SH-SY5Y (cell line): ENCODE data around the gene TRIM29.

ENCODE experiments used
- GATA2 ChIP-seq: IDR thresholded peaks from 2 replicates; pipeline ENCODE4 v1.6.1; 2011; ENCODE audit warnings: mild to moderate bottlenecking, low read depth, low read length
- GATA3 ChIP-seq: IDR thresholded peaks from 2 replicates; pipeline ENCODE4 v1.6.1; 2011; ENCODE audit warnings: low read depth, mild to moderate bottlenecking, low read length, moderate library complexity

Gene TRIM29

DNA sequence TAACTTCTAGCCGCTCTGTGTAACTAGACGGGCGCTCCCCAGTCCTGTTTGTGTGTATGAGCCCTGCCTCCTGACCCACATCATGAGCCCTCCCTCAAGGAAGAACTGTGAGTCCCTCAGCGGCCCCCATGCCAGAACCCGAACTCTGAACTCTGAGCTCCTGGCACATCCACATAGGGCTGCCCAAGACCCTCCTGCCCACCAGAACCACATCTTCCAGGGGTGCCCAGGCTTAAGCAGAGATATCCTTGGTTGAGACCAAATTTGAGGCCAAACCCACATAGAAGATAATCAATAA lies 3.0 kb downstream of the TRIM29 start:
- TF ChIP-seq GATA2 (no peak), GATA3 (no peak)

DNA sequence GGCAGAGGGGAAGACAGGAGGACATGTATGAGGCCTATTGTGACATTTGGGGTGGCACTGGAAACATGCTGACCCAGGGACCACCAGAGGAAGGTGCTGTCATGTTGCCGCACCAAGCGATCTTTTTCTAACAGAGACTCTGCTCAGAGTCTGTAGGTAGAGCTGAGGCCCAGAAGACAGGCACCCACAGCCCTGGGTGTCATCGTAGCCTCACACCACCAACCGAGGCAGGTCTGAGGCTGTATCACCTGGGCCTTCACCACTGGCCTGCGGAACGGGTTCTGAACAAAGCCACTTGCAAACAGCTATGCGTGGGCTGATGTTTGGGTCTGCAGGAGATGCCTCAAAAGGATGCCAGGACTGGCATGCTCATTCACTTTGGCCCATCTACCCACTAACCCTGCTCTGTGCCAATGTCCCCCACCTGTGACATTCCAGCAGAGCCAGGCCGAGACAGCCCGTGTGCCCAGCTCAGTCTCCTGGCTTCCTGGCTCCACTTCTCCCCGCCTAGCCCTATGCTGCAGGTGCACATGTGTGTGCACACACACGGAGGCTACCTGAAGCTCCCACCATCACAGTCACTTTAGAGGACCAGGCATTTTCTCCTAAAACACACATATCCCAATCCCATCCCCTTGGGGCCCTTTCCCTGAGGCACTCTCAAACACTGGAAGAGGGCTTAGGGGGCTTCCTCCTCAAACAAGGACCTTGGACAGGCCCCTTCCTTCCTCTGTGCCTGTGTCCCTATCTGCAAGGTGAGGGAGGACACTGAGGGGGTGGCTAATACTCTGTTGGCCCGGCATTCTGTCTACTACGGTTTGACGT lies 3.6 kb downstream of the TRIM29 start:
- no peak for TF ChIP-seq GATA2
- no peak for TF ChIP-seq GATA3

DNA sequence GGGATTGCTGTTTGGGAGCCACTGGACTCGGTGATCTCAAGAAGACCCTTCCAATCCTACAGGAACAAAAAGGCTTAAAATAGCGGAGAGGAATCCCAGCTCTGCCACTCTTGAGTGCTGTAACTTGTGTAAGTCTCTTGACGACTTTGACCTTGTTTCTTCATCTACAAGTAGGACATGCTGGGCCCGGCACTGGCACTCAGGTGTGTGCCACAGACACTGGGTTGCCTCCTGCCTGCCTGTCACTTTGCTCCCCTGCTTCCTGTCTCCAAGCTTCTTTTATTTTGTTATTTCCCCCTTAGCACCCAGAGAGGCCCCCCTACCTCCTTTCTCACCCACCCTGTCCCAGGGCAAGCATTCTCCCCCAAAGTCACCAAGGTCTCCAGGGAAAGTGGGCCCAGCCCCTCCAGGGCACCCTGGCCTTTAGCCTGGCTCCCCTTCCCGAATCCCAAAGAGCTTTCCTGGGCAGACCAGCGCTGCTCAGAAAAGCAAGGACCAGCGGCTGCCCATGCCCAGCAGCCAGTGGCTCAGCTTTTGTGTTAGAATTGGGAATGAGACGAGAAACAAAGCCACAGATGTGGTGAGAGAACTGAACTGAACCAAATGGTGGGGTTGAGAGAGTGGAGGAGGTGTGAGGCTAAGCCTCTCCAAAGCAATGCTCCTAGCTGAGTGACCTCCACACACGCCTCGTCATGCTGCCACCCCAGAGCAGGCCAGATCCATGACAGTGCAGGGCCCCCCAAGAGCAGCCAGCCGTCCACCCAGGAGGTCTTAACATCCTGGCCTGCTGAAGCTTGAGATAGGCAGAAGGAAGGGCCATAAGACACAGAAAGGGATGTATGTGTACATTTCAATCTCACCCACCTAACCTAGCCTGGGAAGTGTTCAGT lies 4.5 kb downstream of the TRIM29 start:
- TF ChIP-seq GATA2 (no peak), GATA3 (no peak)

DNA sequence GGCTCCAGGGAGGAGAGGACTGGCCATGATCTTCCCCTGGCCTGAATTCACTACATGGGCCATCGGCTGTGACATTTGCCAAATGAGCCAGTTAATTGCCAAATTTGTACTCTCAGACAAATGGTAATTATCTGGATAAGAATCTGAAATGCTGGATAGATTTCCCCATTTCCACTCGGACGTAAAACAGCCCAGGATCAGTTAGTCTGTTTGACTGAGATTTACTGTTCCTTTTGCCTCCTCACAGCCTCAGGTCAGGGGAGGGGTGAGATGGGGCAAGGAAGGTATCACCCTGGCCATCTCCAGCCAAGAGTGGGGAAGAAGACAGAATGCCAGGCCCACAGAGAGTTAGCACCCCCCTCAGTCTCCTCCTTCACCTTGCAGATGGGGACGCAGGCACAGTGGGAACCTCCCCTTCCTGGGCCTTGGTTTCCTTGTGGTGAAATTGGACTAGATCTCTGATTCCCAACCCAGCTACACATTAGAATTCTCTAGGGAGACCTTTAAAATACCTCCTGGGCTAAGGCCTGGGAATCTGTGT lies 5.2 kb downstream of the TRIM29 start:
- TF ChIP-seq GATA3 (no peak; the same call in 1 of the 2 replicates), GATA2 (peak; percentile 90)

DNA sequence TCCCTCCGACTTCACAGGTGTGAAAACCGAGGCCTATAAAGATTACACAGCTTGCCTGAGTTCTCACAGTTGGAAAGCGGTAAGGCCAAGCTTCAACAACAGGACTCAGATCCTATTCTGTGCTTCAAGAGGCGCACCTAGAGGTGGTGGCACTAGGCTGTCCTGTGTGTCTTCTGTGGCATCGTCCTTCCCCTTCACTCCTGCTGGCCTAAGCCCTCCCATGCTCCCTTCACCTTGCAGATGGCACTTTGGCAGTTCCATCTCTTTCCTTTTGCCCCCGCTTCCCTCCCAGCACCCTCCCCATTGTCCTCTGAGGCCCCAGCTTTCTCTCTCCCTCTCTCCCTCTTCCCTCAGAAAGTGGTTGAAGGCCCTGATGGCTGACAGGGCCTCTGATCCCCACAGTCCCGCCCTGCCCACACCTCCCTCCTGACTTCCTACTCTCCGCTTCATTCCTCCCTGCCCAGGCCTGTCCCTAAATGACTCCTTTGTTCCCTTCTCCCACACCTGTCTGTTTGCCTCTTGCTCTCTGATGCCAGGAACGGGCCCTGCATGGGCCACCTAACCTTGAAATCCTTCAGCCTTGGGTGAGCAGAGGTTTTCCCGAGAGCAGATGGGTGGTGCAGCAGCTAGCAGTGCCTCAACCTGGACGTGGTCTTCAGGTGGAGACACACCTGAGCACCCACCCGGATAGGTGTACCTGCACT lies 5.8 kb downstream of the TRIM29 start:
- no peak for TF ChIP-seq GATA3
- TF ChIP-seq GATA2, result no peak

DNA sequence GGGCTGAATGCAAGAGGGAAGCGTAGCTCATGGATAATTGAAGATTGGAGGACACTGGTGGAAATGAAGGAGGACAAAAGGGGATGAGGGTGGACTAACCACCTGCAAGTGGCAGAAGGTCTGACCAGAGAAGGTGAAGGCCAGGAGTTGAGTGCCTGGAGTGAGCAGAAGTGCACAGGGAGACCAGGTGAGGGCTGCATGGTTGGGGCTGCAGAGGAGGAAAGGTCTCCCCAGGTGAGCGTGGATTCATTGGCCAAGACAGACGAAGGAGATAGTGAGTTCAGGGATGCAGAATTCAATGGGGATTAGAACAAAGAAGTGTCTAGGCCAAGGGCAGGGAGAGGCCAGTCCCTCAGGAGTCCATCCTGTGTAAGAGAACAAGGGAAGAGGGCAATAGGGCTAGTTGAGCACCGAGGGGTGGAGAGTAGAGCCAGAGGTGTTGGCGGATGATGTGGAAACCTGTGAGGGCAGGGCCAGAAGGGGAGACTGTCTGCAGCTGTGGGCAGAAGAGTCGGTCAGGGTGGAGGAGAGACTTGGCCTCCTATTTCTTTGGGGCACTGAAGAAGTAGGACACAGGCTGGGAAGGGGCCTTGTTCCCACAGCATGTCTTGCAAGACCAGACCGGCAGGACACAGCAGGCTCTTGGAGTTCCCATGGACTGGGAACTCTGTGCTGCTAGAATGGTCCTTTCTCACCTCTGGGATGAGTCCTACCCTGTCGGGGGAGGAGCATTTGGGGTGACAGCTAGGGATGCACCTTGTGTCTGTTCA lies 6.7 kb downstream of the TRIM29 start:
- no peak for TF ChIP-seq GATA2
- TF ChIP-seq GATA3, result no peak

DNA sequence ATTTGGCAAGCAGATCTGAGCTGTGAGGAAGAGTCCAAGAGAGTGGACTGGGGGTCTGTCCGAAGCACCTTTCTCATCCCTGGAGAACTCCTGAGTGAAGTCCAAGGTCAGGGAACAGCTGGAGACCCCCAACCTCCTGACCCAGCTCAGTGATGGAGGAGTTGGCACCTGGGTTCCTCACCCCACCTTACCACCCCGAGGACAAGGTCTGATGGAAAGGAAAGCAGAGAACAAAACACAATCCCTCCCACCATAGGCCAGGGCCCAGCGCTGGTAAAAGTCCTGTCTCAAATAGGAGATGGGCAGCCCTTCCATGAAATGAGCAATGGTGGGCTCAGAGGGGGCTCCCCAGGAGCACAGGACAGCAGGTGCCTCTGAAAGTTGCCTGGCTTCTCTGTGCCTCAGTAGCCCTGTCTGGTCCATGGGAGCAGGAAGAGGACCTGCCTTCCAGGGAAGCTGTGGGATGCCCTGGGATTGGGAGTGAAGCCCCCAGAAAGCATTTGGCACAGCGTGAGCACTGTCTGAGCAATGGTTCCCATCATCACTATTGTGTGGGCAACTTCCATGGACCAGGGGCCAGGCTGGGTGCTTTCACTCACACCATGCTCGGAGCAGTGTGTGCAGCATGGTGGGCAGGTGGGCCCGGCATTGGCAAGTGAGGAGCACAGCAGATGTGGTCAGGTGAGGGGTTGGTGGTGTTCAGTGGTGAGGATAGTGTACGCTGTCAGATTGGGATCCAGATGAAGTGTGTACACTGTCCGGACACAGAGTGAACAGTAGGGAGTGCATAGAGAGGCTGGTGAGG lies 7.5 kb downstream of the TRIM29 start:
- no peak for TF ChIP-seq GATA3

DNA sequence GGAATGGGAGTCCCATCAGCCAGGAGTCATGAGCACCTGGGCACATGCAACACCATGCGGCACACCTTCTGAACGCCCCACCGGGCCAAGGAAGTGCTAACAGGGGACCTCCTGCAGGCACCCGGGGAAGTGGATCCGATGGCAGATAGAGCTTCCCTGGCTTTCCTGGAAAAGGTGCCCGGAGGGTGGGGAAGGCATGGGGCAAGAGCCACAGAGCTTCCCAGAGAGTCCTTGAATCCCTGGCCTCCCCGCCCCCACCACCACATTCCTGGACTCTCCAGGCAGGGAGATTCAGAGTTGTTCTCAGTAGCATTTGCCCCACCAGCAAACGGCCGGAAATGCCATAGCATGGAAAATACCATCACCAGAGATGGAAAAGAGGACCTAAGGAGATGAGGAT lies 8.3 kb downstream of the TRIM29 start:
- TF ChIP-seq GATA2 (no peak), GATA3 (no peak)

DNA sequence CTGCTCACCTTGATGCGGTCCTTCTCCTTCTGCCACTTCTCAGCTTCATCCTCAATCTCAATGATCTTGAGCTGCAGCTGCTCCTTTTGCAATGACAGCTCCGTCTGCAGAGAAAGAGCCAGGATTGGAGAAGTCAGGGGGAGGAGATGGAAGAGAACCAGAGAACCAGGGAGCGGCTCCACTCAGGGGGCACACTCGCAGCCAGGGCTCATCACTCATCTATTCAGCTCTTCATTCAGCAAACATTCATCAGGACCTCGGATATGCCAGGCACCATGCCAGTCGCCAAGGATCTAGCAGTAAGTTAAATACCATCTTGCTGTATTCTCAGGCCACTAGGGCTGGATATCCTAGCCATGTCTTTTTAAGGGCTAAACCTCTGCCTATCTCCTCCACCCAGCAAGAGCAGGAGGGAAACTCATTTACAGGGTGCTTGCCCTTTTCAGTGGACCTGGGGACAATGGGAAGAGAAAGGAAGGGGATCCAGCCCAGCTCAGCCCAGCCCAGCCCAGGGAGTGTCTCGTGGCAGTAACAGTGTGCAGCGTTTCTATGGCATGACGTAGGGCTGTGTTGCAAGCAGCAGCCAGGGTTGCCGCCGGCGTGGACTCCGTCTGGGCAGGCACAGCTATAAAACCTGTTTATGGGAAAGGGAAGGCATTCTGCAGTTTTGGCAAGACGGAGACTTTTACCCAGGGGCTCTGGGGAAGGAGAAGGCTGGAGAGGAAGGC lies 9.4 kb downstream of the TRIM29 start:
- no peak for TF ChIP-seq GATA3
- TF ChIP-seq GATA2, result no peak

DNA sequence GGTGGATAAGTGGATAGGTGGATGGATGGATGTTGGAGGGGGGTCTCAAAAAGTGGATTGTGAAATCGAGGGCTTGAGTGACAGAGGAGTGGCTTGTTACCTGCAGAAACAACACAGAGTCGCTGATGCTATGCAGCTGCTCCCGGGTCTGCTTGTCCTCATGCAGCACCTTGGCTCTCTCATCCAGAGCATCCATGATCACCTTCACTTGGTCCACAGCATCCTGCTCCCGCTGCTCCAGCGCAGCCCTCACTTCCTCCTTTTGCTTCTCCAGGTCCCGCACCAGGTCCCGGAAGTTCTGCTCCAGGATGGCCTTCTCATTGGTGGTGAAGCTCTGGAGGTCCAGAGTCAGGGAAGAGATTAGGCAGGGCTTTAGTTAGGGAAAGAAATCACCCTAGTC lies 10.7 kb downstream of the TRIM29 start:
- no peak for TF ChIP-seq GATA3
- TF ChIP-seq GATA2, result no peak

DNA sequence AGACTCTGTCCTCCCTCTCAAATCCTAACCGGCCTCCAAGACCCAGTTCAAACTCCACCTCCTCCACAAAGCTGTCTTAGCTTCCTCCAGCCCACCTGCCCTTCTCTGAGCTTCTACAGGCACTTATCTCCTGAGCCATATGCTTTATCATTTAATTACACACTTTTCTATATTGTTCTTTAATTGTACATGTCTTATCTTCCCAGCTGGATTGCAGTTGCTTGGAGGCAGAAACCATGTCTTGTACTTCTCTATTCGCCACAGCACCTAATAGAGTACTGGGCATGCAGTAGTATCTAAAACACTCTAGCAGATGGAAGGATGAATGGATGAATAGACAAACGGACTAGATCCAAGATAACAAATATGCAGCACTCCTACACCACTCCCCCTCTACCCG lies 11.3 kb downstream of the TRIM29 start:
- no peak for TF ChIP-seq GATA3
- TF ChIP-seq GATA2, result no peak; the same call in 1 of the 2 replicates

DNA sequence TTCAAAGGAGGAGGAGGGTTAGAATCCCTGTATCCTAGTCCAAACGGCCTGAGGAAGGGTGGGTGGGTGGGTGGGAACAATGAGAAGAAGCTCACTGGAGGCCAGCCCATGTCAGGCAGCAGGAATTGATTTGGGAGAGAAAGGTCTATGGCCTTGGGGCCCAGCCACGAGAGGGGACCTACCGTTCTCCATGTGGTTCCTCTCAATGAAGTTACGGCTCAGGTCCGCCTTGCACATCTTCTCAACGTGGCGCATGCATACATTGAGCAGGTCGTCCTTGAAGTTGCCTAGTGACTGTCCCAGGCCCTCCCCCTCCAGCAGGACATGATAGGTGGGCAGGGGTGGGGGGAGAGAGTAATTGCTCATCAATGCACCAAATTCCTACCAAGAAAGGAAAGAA lies 12.4 kb downstream of the TRIM29 start:
- TF ChIP-seq GATA3, result no peak
- TF ChIP-seq GATA2, result no peak

DNA sequence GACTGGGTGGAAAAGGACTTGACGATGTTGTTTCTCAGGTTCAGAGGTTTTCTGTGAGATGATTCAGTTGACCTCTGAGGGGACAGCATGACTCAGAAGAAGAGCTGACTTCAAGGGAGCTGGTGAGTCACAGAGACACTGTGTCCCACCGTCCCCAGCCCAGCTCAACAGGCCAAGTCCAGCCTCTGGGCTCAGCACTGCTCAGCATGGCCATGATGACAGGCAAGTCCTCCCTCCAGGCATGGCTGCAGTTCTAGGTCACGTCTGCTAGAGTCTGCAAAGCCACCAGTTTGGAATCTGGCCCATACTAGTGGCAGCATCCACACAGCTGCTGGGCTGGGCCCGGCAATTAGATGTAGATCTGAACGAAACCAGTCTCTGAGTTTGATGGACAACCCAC lies 12.9 kb downstream of the TRIM29 start:
- TF ChIP-seq GATA2 (no peak), GATA3 (no peak)
